GM23338 (cell line): ENCODE data around the gene MAFB. TPM values are rescaled to one million over a fixed set of nuclear protein-coding genes. Genes with fewer than 3 reads are reported as not detected.

Source experiments
- ATAC-seq: fragments of 200-7000 bp; cut with Tn5 transposase; 3 replicates; pipeline ENCODE4 v1.9.1; 2020
- DNase-seq: peaks from one replicate; pipeline ENCODE4 v3.0.0-alpha.2; 2015; ENCODE audit warnings: low spot score
- H2AFZ ChIP-seq: fragments of 200-600 bp; sonication (generic); 2 replicates; pipeline ENCODE4 v1.8.0; 2016; ENCODE audit warnings: antibody characterized with exemption, mild to moderate bottlenecking, moderate library complexity
- H3F3A ChIP-seq: fragments of 200-600 bp; sonication (generic); replicated peaks from 2 replicates; pipeline ENCODE4 v1.8.0; 2017; ENCODE audit warnings: antibody characterized with exemption, mixed run types, low read depth
- H3K27ac ChIP-seq: fragments of 200-600 bp; sonication (generic); 2 replicates; pipeline ENCODE4 v1.6.1; 2016; ENCODE audit warnings: low read depth
- H3K27me3 ChIP-seq: fragments of 200-600 bp; sonication (generic); 2 replicates; pipeline ENCODE4 v1.8.0; 2016; ENCODE audit warnings: mild to moderate bottlenecking, mixed run types, moderate library complexity; ENCODE audit not compliant: insufficient read depth
- H3K36me3 ChIP-seq: fragments of 200-600 bp; sonication (generic); 2 replicates; pipeline ENCODE4 v1.8.0; 2016; ENCODE audit warnings: mild to moderate bottlenecking; ENCODE audit not compliant: insufficient read depth
- H3K4me1 ChIP-seq: fragments of 200-600 bp; sonication (generic); 2 replicates; pipeline ENCODE4 v1.8.0; 2016; ENCODE audit warnings: mild to moderate bottlenecking, moderate library complexity; ENCODE audit not compliant: insufficient read depth
- H3K4me2 ChIP-seq: fragments of 200-600 bp; sonication (generic); 2 replicates; pipeline ENCODE4 v1.7.1; 2017; ENCODE audit warnings: mixed run types
- H3K4me3 ChIP-seq: fragments of 200-600 bp; sonication (generic); 2 replicates; pipeline ENCODE4 v1.6.1; 2016; ENCODE audit warnings: mixed run types
- H3K79me2 ChIP-seq: fragments of 200-600 bp; sonication (generic); replicated peaks from 2 replicates; pipeline ENCODE4 v1.8.0; 2017; ENCODE audit warnings: mild to moderate bottlenecking; ENCODE audit not compliant: insufficient read depth
- H3K9me2 ChIP-seq: fragments of 200-600 bp; sonication (generic); 2 replicates; pipeline ENCODE4 v1.8.0; 2017; ENCODE audit not compliant: insufficient read depth
- H4K20me1 ChIP-seq: fragments of 200-600 bp; sonication (generic); replicated peaks from 2 replicates; pipeline ENCODE4 v1.8.0; 2017; ENCODE audit warnings: mild to moderate bottlenecking; ENCODE audit not compliant: insufficient read depth
- H3K27ac Mint-ChIP-seq: 2 replicates; pipeline ENCODE4 v1.8.0; 2020; ENCODE audit warnings: inconsistent platforms, mild to moderate bottlenecking, moderate library complexity, mixed read lengths
- H3K27me3 Mint-ChIP-seq: 3 replicates; pipeline ENCODE4 v1.8.0; 2022; ENCODE audit warnings: low read depth, mild to moderate bottlenecking, moderate library complexity, mixed read lengths, inconsistent platforms; ENCODE audit not compliant: insufficient read depth, poor library complexity
- H3K36me3 Mint-ChIP-seq: 3 replicates; pipeline ENCODE4 v1.8.0; 2021; ENCODE audit warnings: low read depth, mild to moderate bottlenecking, inconsistent platforms, moderate library complexity, mixed read lengths
- H3K4me1 Mint-ChIP-seq: 3 replicates; pipeline ENCODE4 v1.8.0; 2020; ENCODE audit warnings: mild to moderate bottlenecking, inconsistent platforms, mixed read lengths
- H3K4me3 Mint-ChIP-seq: 3 replicates; pipeline ENCODE4 v1.8.0; 2021; ENCODE audit warnings: moderate library complexity, mild to moderate bottlenecking, inconsistent platforms, mixed read lengths
- H3K9me3 Mint-ChIP-seq: 3 replicates; pipeline ENCODE4 v1.8.0; 2020; ENCODE audit warnings: moderate library complexity, mild to moderate bottlenecking, inconsistent platforms, mixed read lengths
- CREB1 ChIP-seq: fragments of 250-450 bp; sonication (Bioruptor Pico); IDR thresholded peaks from 2 replicates; pipeline ENCODE4 v1.5.0; 2020; ENCODE audit warnings: low read depth, mild to moderate bottlenecking, moderate library complexity
- CTCF ChIP-seq, 2 experiments: fragments of 200-600 bp in 1 of 2; sonication (generic) in 1 of 2; conservative IDR thresholded peaks; 2 replicates each; pipeline versions ENCODE4 v1.5.1 to v1.6.1; 2016 to 2017; ENCODE audit warnings: antibody characterized with exemption in 2 of 2, low read depth in 2 of 2, mild to moderate bottlenecking in 2 of 2, moderate library complexity in 1 of 2
- EZH2 ChIP-seq: fragments of 200-600 bp; sonication (generic); IDR thresholded peaks from one replicate; pipeline ENCODE4 v1.8.0; 2017; ENCODE audit warnings: antibody characterized with exemption, mild to moderate bottlenecking, low read depth; ENCODE audit not compliant: unreplicated experiment
- EZH2phosphoT487 ChIP-seq: fragments of 200-600 bp; sonication (generic); IDR thresholded peaks from one replicate; pipeline ENCODE4 v1.8.1; 2018; ENCODE audit warnings: antibody characterized with exemption; ENCODE audit not compliant: unreplicated experiment
- REST ChIP-seq: IDR thresholded peaks from one replicate; pipeline ENCODE4 v1.6.1; 2018; ENCODE audit warnings: antibody characterized with exemption; ENCODE audit not compliant: unreplicated experiment
- STAT1 ChIP-seq: IDR thresholded peaks from one replicate; pipeline ENCODE4 v1.6.1; 2016; ENCODE audit warnings: antibody characterized with exemption; ENCODE audit not compliant: unreplicated experiment
- ZNF114 ChIP-seq: fragments of 250-450 bp; sonication (Bioruptor Pico); IDR thresholded peaks from 2 replicates; pipeline ENCODE4 v1.5.0; 2020; ENCODE audit warnings: mild to moderate bottlenecking, moderate library complexity
- ZNF331 ChIP-seq: fragments of 250-450 bp; sonication (Bioruptor Pico); IDR thresholded peaks from 2 replicates; pipeline ENCODE4 v1.5.0; 2020; ENCODE audit warnings: low read depth, mild to moderate bottlenecking, moderate library complexity
- ZNF462 ChIP-seq: fragments of 250-450 bp; sonication (Bioruptor Pico); IDR thresholded peaks from 2 replicates; pipeline ENCODE4 v1.5.0; 2020; ENCODE audit warnings: mild to moderate bottlenecking, moderate library complexity
- polyA plus RNA-seq: library from polyadenylated mRNA; unstranded; fragments of >200 nt; fragmentation: Nextera tagmentation; extraction: Ambion mirVana; gene quantifications from 2 replicates; pipeline ENCODE4 v1.2.1, GENCODE V29; 2016
- total RNA-seq: library from RNA; depleted of rRNA; stranded (reverse); fragments of >200 nt; shearing (Covaris generic); gene quantifications from 2 replicates; pipeline ENCODE4 v1.2.3, GENCODE V29; 2014

Gene MAFB
- total and polyA plus RNA-seq, 2 experiments from 2014 or later: 1.6 to 2.3 TPM

GRCh38 chr20:40669692-40670091 lies 19.3 kb downstream of the MAFB start:
- Mint-ChIP-seq H3K27ac (no peak overlapping the region), H3K9me3 (no peaks in the 10 kb centered on the region), H3K4me1 (peaks cover 10% of the 10 kb centered on the region), H3K36me3 (no peaks in the 10 kb centered on the region), H3K4me3 (no peak overlapping the region), H3K27me3 (peaks cover 4% of the 10 kb centered on the region)
- no peaks in the 10 kb centered on the region for H3F3A ChIP-seq
- no peak overlapping the region for H3K4me3 ChIP-seq
- H3K27ac ChIP-seq: no peak overlapping the region
- H3K4me2 ChIP-seq: no peak overlapping the region
- H3K36me3 ChIP-seq: no peaks in the 10 kb centered on the region
- no peak for ATAC-seq
- H4K20me1 ChIP-seq: no peaks in the 10 kb centered on the region
- H3K27me3 ChIP-seq: no peaks in the 10 kb centered on the region
- H2AFZ ChIP-seq: no peak overlapping the region
- H3K9me2 ChIP-seq: no peaks in the 10 kb centered on the region
- no peak for TF ChIP-seq ZNF331 (CRISPR knock-in tag)
- no peak for TF ChIP-seq CTCF (conservative IDR thresholded peaks at IDR 0.05; ENCODE audit: low read depth in 2 of 2)
- TF ChIP-seq CREB1 (CRISPR knock-in tag): no peak
- TF ChIP-seq STAT1: no peak
- TF ChIP-seq ZNF114: no peak
- H3K4me1 ChIP-seq: 0 out of 2 replicates have a peak, but pooled peaks cover 3% of the 10 kb centered on the region
- H3K79me2 ChIP-seq: no peaks in the 10 kb centered on the region
- no peak for DNase-seq

GRCh38 chr20:40668449-40669228 lies 20.4 kb downstream of the MAFB start:
- H4K20me1 ChIP-seq: no peaks in the 10 kb centered on the region
- no peaks in the 10 kb centered on the region for H3K27me3 ChIP-seq
- DNase-seq (no peak), ATAC-seq (no peak)
- H3K4me1 Mint-ChIP-seq: peaks cover 6% of the 10 kb centered on the region
- peaks cover 4% of the 10 kb centered on the region for H3K27me3 Mint-ChIP-seq
- no peaks in the 10 kb centered on the region for H3K9me3 Mint-ChIP-seq
- no peak overlapping the region for H3K4me3 ChIP-seq
- H3K36me3 Mint-ChIP-seq: no peaks in the 10 kb centered on the region
- no peak overlapping the region for H3K27ac ChIP-seq
- 0 out of 2 replicates have a peak, but pooled peaks cover 2% of the 10 kb centered on the region for H3K4me1 ChIP-seq
- no peaks in the 10 kb centered on the region for H3K79me2 ChIP-seq
- H3K36me3 ChIP-seq: no peaks in the 10 kb centered on the region
- no peak overlapping the region for H3K27ac Mint-ChIP-seq
- no peak overlapping the region; the same call in 1 of the 2 replicates for H2AFZ ChIP-seq
- no peaks in the 10 kb centered on the region for H3F3A ChIP-seq
- no peak overlapping the region for H3K4me3 Mint-ChIP-seq
- no peak overlapping the region for H3K4me2 ChIP-seq
- H3K9me2 ChIP-seq: no peaks in the 10 kb centered on the region
- TF ChIP-seq EZH2 (no peak), CREB1 (CRISPR knock-in tag) (no peak), ZNF462 (no peak), ZNF114 (no peak), REST (no peak), ZNF331 (CRISPR knock-in tag) (no peak), EZH2phosphoT487 (no peak)
